Frontal cortex (tissue), 4 donors: ENCODE measurements around the gene BIK. TPM values are rescaled to one million over a fixed set of nuclear protein-coding genes. Genes with fewer than 3 reads are reported as not detected.

ENCODE experiments used
- DNase-seq, 2 donors: peaks; one replicate each; pipeline ENCODE4 v3.0.0; 2012; ENCODE audit warnings: low spot score in 2 of 2
- FAIRE-seq: peaks from 2 replicates; lab custom pipeline; 2012; peaks lifted over from hg19 to GRCh38; lab: Jason Lieb, UNC
- total RNA-seq: library from RNA; depleted of rRNA; stranded (reverse); fragments of >200 nt; gene quantifications from one replicate; pipeline ENCODE4 v1.2.3, GENCODE V29; 2014
- donor health status: control.
- donor health status: control.
- donor health status: control.

The BIK gene
- total RNA-seq, result not detected

- FAIRE-seq (no peak), DNase-seq (no peak)
Measured at GRCh38 chr22:43110444-43110926, at the start of gene BIK. Gene BIK, plus strand, starts transcription at chr22:43110750. Its CDS starts 13,273 bp downstream, at chr22:43124023.

GRCh38 chr22:43066134-43066533, 44.4 kb upstream of the BIK start:
- DNase-seq (no peak), FAIRE-seq (no peak)

- FAIRE-seq, result no peak
- no peak for DNase-seq
Measured at GRCh38 chr22:43066844-43067385, 43.6 kb upstream of the BIK start.

GRCh38 chr22:43077121-43077877, 33.3 kb upstream of the BIK start:
- DNase-seq, result peak in 1 of 2 donors; percentile 54
- FAIRE-seq, result no peak

- FAIRE-seq, result no peak
Measured at GRCh38 chr22:43078522-43078921, 32.0 kb upstream of the BIK start.

GRCh38 chr22:43079742-43080141, 30.8 kb upstream of the BIK start:
- DNase-seq (no peak), FAIRE-seq (no peak)

More at GRCh38 chr22:43078522-43078921, 32.0 kb upstream of the BIK start:
- no peak for DNase-seq

- FAIRE-seq (no peak), DNase-seq (no peak)
Measured at GRCh38 chr22:43080616-43081015, 29.9 kb upstream of the BIK start.

- FAIRE-seq (no peak), DNase-seq (no peak)
Measured at GRCh38 chr22:43081968-43082367, 28.6 kb upstream of the BIK start.

- FAIRE-seq, result no peak
- no peak for DNase-seq
Measured at GRCh38 chr22:43085658-43086606, 24.6 kb upstream of the BIK start.

GRCh38 chr22:43088627-43088983, 21.9 kb upstream of the BIK start:
- FAIRE-seq (no peak), DNase-seq (no peak)

GRCh38 chr22:43088984-43089717, 21.4 kb upstream of the BIK start, which contains the start of gene TTLL1:
Gene TTLL1, minus strand, starts transcription at chr22:43089391. Its CDS starts 13,805 bp downstream, at chr22:43075586.
- DNase-seq (peak; percentile 86 to 93), FAIRE-seq (no peak)

- DNase-seq (peak; percentile 73 to 78), FAIRE-seq (no peak)
Measured at GRCh38 chr22:43090130-43090789, 20.3 kb upstream of the BIK start.

GRCh38 chr22:43092085-43092484, 18.5 kb upstream of the BIK start:
- no peak for FAIRE-seq

GRCh38 chr22:43094085-43094484, 16.5 kb upstream of the BIK start:
- FAIRE-seq, result no peak

More at GRCh38 chr22:43092085-43092484, 18.5 kb upstream of the BIK start:
- no peak for DNase-seq

GRCh38 chr22:43094551-43094950, 16.0 kb upstream of the BIK start:
- DNase-seq (no peak), FAIRE-seq (no peak)

More at GRCh38 chr22:43094085-43094484, 16.5 kb upstream of the BIK start:
- DNase-seq, result no peak

GRCh38 chr22:43096420-43096819, 14.1 kb upstream of the BIK start:
- DNase-seq (no peak), FAIRE-seq (no peak)

- FAIRE-seq, result no peak
- DNase-seq, result no peak
Measured at GRCh38 chr22:43098356-43098755, 12.2 kb upstream of the BIK start.

GRCh38 chr22:43099095-43099494, 11.5 kb upstream of the BIK start:
- DNase-seq, result no peak
- no peak for FAIRE-seq

GRCh38 chr22:43100225-43100624, 10.3 kb upstream of the BIK start:
- DNase-seq, result no peak
- no peak for FAIRE-seq
